GM12878 (cell line): Measurements from ENCODE around the gene MTHFD1L.

Source experiments
- ATF7 ChIP-seq: fragments of 450-650 bp; IDR thresholded peaks from 2 replicates; pipeline ENCODE4 v1.6.1; 2016; ENCODE audit warnings: low read depth, mild to moderate bottlenecking
- BACH1 ChIP-seq: fragments of 450-650 bp; IDR thresholded peaks from 2 replicates; pipeline ENCODE4 v1.6.1; 2017; ENCODE audit warnings: mild to moderate bottlenecking, borderline replicate concordance
- CBX3 ChIP-seq: fragments of 200-600 bp; sonication (generic); IDR thresholded peaks from 2 replicates; pipeline ENCODE4 v1.6.1; 2016; ENCODE audit warnings: low read depth, borderline replicate concordance
- CHD2 ChIP-seq: IDR thresholded peaks from 2 replicates; pipeline ENCODE4 v1.6.1; 2011; ENCODE audit warnings: low read depth, low read length, improper control_type of control experiment, borderline replicate concordance
- CTCF ChIP-seq, 3 experiments: IDR thresholded peaks in 2 of 3; conservative IDR thresholded peaks in 1 of 3; 2 replicates each; pipeline ENCODE4 v1.5.1; 2011; ENCODE audit warnings: low read depth in 3 of 3, low read length in 3 of 3, mild to moderate bottlenecking in 3 of 3, control low read depth in 2 of 3, moderate library complexity in 2 of 3, inconsistent platforms in 1 of 3, mixed read lengths in 1 of 3; ENCODE audit not compliant: control insufficient read depth in 2 of 3, insufficient read depth in 1 of 3; ENCODE audit errors: extremely low read depth in 1 of 3
- EZH2 ChIP-seq: IDR thresholded peaks from 2 replicates; pipeline ENCODE4 v1.6.1; 2012; ENCODE audit warnings: low read depth, mild to moderate bottlenecking, control low read depth, inconsistent platforms, low read length, borderline replicate concordance; ENCODE audit not compliant: control insufficient read depth
- HCFC1 ChIP-seq: fragments of 150-350 bp; IDR thresholded peaks from 2 replicates; pipeline ENCODE4 v1.6.1; 2014; ENCODE audit warnings: low read length
- IRF3 ChIP-seq: fragments of 450-650 bp; IDR thresholded peaks from 2 replicates; pipeline ENCODE4 v1.6.1; 2014; ENCODE audit warnings: mild to moderate bottlenecking
- NBN ChIP-seq: fragments of 450-650 bp; IDR thresholded peaks from 2 replicates; pipeline ENCODE4 v1.6.1; 2016
- NFYB ChIP-seq: IDR thresholded peaks from 2 replicates; pipeline ENCODE4 v1.6.1; 2011; ENCODE audit warnings: low read depth, mild to moderate bottlenecking, low read length, improper control_type of control experiment, moderate library complexity; ENCODE audit not compliant: insufficient read depth
- POLR2A ChIP-seq: IDR thresholded peaks from 2 replicates; pipeline ENCODE4 v1.6.1; 2011; ENCODE audit warnings: low read depth, mild to moderate bottlenecking, low read length
- RAD51 ChIP-seq: fragments of 450-650 bp; IDR thresholded peaks from 2 replicates; pipeline ENCODE4 v1.6.1; 2016; ENCODE audit warnings: moderate library complexity, mild to moderate bottlenecking, inconsistent platforms
- SMC3 ChIP-seq: IDR thresholded peaks from 2 replicates; pipeline ENCODE4 v1.6.1; 2011; ENCODE audit warnings: low read length, improper control_type of control experiment, borderline replicate concordance
- STAT3 ChIP-seq: IDR thresholded peaks from 2 replicates; pipeline ENCODE4 v1.6.1; 2011; ENCODE audit warnings: low read depth, low read length, improper control_type of control experiment

DNA sequence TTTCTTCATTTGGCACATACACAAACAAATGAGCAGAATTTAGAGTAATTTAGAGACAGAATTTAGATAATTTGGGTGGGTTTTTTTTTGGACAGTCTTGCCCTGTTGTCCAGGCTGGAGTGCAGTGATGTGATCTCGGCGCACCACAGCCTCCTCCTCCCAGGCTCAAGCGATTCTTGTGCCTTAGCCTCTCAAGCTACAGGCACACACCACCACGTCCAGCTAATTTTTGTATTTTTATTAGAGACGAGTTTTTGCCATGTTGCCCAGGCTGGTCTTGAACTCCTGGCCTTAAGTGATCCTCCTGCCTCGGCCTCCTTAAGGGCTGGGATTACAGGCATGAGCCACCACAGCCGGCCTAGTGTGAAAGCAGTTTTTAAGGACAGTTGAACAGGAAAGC, 127.8 kb downstream of the MTHFD1L start:
- TF ChIP-seq IRF3 (no peak), NFYB (no peak), RAD51 (no peak), CBX3 (no peak), NBN (no peak), CTCF (IDR thresholded peaks at IDR 0.05 in 2 of 3, conservative IDR thresholded peaks at IDR 0.05 in 1 of 3; ENCODE audit: control insufficient read depth in 2 of 3, extremely low read depth in 1 of 3, insufficient read depth in 1 of 3, low read depth in 3 of 3, low read length in 3 of 3) (no peak), CHD2 (no peak), ATF7 (no peak), POLR2A (no peak), EZH2 (no peak), SMC3 (no peak), STAT3 (no peak), HCFC1 (no peak), BACH1 (no peak)
